Heart left ventricle (tissue), 16 donors: ENCODE data around the gene ZFAND3. TPM values are rescaled to one million over a fixed set of nuclear protein-coding genes. Genes with fewer than 3 reads are reported as not detected.

ENCODE experiments used
- ATAC-seq, 4 donors: fragments of 200-7000 bp; cut with Tn5 transposase; one replicate each; pipeline ENCODE4 v1.9.1; 2020 to 2022; ENCODE audit warnings: moderate library complexity in 4 of 4, mild to moderate bottlenecking in 3 of 4, moderate number of reproducible peaks in 1 of 4
- DNase-seq, 5 donors: peaks; one replicate each; pipeline ENCODE4 v3.0.0-alpha.2; 2020
- H3K27ac ChIP-seq, 12 donors: fragments of 200-600 bp; sonication (generic) in 4 of 12; one replicate each; pipeline versions ENCODE4 v1.5.0 to v1.8.0; 2016 to 2022; ENCODE audit warnings: mild to moderate bottlenecking in 2 of 12
- H3K27me3 ChIP-seq, 9 donors: fragments of 200-600 bp; sonication (generic) in 2 of 9; one replicate each; pipeline versions ENCODE4 v1.5.1 to v1.8.0; 2016 to 2022; ENCODE audit warnings: mild to moderate bottlenecking in 3 of 9
- H3K36me3 ChIP-seq, 9 donors: fragments of 200-600 bp; sonication (generic) in 2 of 9; one replicate each; pipeline versions ENCODE4 v1.5.0 to v1.8.0; 2018 to 2022; ENCODE audit warnings: mild to moderate bottlenecking in 2 of 9
- H3K4me1 ChIP-seq, 12 donors: fragments of 200-600 bp; sonication (generic) in 4 of 12; one replicate each; pipeline versions ENCODE4 v1.5.0 to v1.8.0; 2016 to 2022; ENCODE audit warnings: mild to moderate bottlenecking in 3 of 12
- H3K4me3 ChIP-seq, 12 donors: fragments of 200-600 bp; sonication (generic) in 4 of 12; one replicate each; pipeline versions ENCODE4 v1.5.0 to v1.8.0; 2017 to 2022; ENCODE audit warnings: mild to moderate bottlenecking in 9 of 12, moderate library complexity in 4 of 12
- H3K9me3 ChIP-seq, 12 donors: fragments of 200-600 bp; sonication (generic) in 4 of 12; one replicate each; pipeline versions ENCODE4 v1.5.0 to v1.8.0; 2016 to 2022; ENCODE audit warnings: mild to moderate bottlenecking in 1 of 12
- CTCF ChIP-seq, 12 donors: fragments of 200-600 bp; sonication (generic) in 4 of 12; IDR thresholded peaks; one replicate each; pipeline versions ENCODE4 v1.5.0 to v1.8.0; 2018 to 2022; ENCODE audit warnings: antibody characterized with exemption in 12 of 12, mild to moderate bottlenecking in 5 of 12
- POLR2A ChIP-seq, 2 donors: fragments of 450-650 bp; IDR thresholded peaks; one replicate each; pipeline ENCODE4 v1.6.1; 2017; ENCODE audit warnings: antibody characterized with exemption in 2 of 2, mild to moderate bottlenecking in 2 of 2, moderate library complexity in 2 of 2
- WGBS, 4 donors: extraction: QIAGEN DNeasy Blood & Tissue Kit in 2 of 4; methylation state at CpG; one replicate each; pipeline versions ENCODE4 v1.1.5 to v1.1.7; 2013 to 2018; 5-methylcytosine and 5-hydroxymethylcytosine counted together
- intact Hi-C, 10 donors: fragments of 100-400 bp; cut with DNase I; formaldehyde crosslinking; loops; one replicate each; pipeline versions ENCODE4 v1.11.1 to v1.14.2; 2022
- polyA plus RNA-seq, 2 donors: library from polyadenylated mRNA; stranded (reverse); fragments of 200-250 nt; gene quantifications; one replicate each; pipeline ENCODE4 v1.2.3, GENCODE V29; 2013
- total RNA-seq, 9 donors: library from RNA; depleted of rRNA in 2 of 9; stranded (reverse); fragments of >200 nt in 2 of 9; fragmentation: NEBNext Ultra II Directional in 3 of 9; extraction: Animal tissue kit (Norgen Biotek cat#: 25700) in 3 of 9; gene quantifications; one replicate each; pipeline versions ENCODE4 v1.1.0 to v1.2.4, GENCODE V29; 2016 to 2023
- donor health status: ischemic (EF 13 %, LVEDD 7.1; RV severe dilation, severe dysfunction).
- donor health status: healthy with polysubstance abuse.
- donor health status: DM: no; HTN: yes; CAD: no.
- donor health status: DM: no; HTN: no; CAD: no.
- donor health status: ischemic (EF 25% LVEDD 6.9; RV normal size, moderate dysfunction).
- donor health status: ischemic (EF 25% LVEDD 5.7; RV mildly dilated, moderate dysfunction).
- donor health status: healthy.
- donor health status: DM: yes; HTN: yes; CAD: no.
- donor health status: ischemic (EF 35%, LVEDD 5.7; RV mildly dilated, moderate dysfunction).
- donor health status: nonischemic (EF 11% LVEDD 7.7; RV severe dilation, severe dysfunction).
- donor health status: DM: yes; HTN: yes; CAD: no.
- donor health status: PGD.
- donor health status: ischemic (EF 29% LVEDD 5.4; RV normal size, mild dysfunction).
- donor health status: nonischemic (EF 23%, LVEDD 6.1; RV moderate dilation, normal function).

The ZFAND3 gene
- total and polyA plus RNA-seq, 11 donors: 29.1 to 114 (median 88.2) TPM

GRCh38 chr6:38152620-38153019 lies 333.1 kb downstream of the ZFAND3 start:
- ATAC-seq (no peak), DNase-seq (no peak)
- no peaks in the 10 kb centered on the region for H3K9me3 ChIP-seq
- intact Hi-C loops: no loop called here
- H3K27me3 ChIP-seq: no peaks in the 10 kb centered on the region
- no peak overlapping the region for H3K27ac ChIP-seq
- TF ChIP-seq CTCF (IDR thresholded peaks at IDR 0.05) (no peak), POLR2A (IDR thresholded peaks at IDR 0.05) (no peak)
- whole genome bisulfite sequencing, 4 donors: 86 to 95% (median 93%) methylated on average over 8 of the region's 8 CpGs
- H3K4me1 ChIP-seq: peaks cover 0 to 34% (median 13%) of the 10 kb centered on the region in 12 donors
- H3K36me3 ChIP-seq: peaks cover 0 to 32% (median 17%) of the 10 kb centered on the region in 9 donors
- H3K4me3 ChIP-seq: no peak overlapping the region

- DNase-seq (no peak), ATAC-seq (no peak)
- H3K27me3 ChIP-seq: no peaks in the 10 kb centered on the region
- no peak overlapping the region for H3K27ac ChIP-seq
- H3K36me3 ChIP-seq: peaks cover 0 to 32% (median 17%) of the 10 kb centered on the region in 9 donors
- WGBS, 4 donors: 85 to 91% (median 89%) methylated on average over 21 to 23 of the region's 23 CpGs
- H3K4me1 ChIP-seq: peaks cover 0 to 34% (median 13%) of the 10 kb centered on the region in 12 donors
- no peak for TF ChIP-seq CTCF (IDR thresholded peaks at IDR 0.05)
- no peak for TF ChIP-seq POLR2A (IDR thresholded peaks at IDR 0.05)
- intact Hi-C loops: no loop called here
- H3K9me3 ChIP-seq: no peaks in the 10 kb centered on the region
- no peak overlapping the region for H3K4me3 ChIP-seq
These were observed 333.7 kb downstream of the ZFAND3 start for GRCh38 chr6:38153076-38153797.

- no peak for DNase-seq
- ATAC-seq: no peak
- Histone ChIP-seq H3K4me3 (no peak overlapping the region), H3K4me1 (peaks cover 0 to 27% (median 8%) of the 10 kb centered on the region in 12 donors), H3K9me3 (no peaks in the 10 kb centered on the region), H3K36me3 (peaks cover 0 to 32% (median 17%) of the 10 kb centered on the region in 9 donors), H3K27ac (no peak overlapping the region), H3K27me3 (no peaks in the 10 kb centered on the region)
- 72 to 84% (median 78%) methylated on average over 13 to 16 of the region's 16 CpGs for WGBS, 4 donors
- intact Hi-C loops: no loop called here
- TF ChIP-seq POLR2A (IDR thresholded peaks at IDR 0.05) (no peak), CTCF (IDR thresholded peaks at IDR 0.05) (no peak)
These were observed 334.3 kb downstream of the ZFAND3 start for GRCh38 chr6:38153798-38154345.

GRCh38 chr6:38154731-38155130 lies 335.2 kb downstream of the ZFAND3 start:
- intact Hi-C loops: no loop called here
- Histone ChIP-seq H3K27ac (peak overlapping the region in 2 of 12 donors; percentile 26 to 46), H3K4me1 (peaks cover 0 to 20% (median 1%) of the 10 kb centered on the region in 12 donors), H3K4me3 (no peak overlapping the region), H3K27me3 (no peaks in the 10 kb centered on the region), H3K9me3 (no peaks in the 10 kb centered on the region), H3K36me3 (peaks cover 0 to 32% (median 17%) of the 10 kb centered on the region in 9 donors)
- DNase-seq (no peak), ATAC-seq (no peak)
- WGBS, 4 donors: 80 to 86% (median 83%) methylated on average over 8 of the region's 8 CpGs
- TF ChIP-seq CTCF (IDR thresholded peaks at IDR 0.05) (no peak), POLR2A (IDR thresholded peaks at IDR 0.05) (no peak)
